WTC11 (cell line): ENCODE results near the gene CDCA5. TPM values are rescaled to one million over a fixed set of nuclear protein-coding genes. Genes with fewer than 3 reads are reported as not detected.

Experiments used
- ATAC-seq: fragments of 200-7000 bp; cut with Tn5 transposase; 2 replicates; pipeline ENCODE4 v1.10.0; 2021; ENCODE audit warnings: mild to moderate bottlenecking, moderate library complexity
- CTCF ChIA-PET: fragments of 300-600 bp; sonication (Branson Sonifier 250); formaldehyde crosslinking; loops from one replicate; lab custom pipeline; 2021; ENCODE audit warnings: antibody characterized with exemption; lab: Charles Lee
- POLR2A ChIA-PET: fragments of 350-600 bp; sonication (Branson Sonifier 250); formaldehyde crosslinking; loops from one replicate; lab custom pipeline; 2021; ENCODE audit warnings: antibody characterized with exemption; lab: Charles Lee
- DNase-seq: peaks from one replicate; pipeline ENCODE4 v3.0.0; 2021; ENCODE audit warnings: low spot score
- H3K27ac Mint-ChIP-seq: 2 replicates; pipeline ENCODE4 v1.8.0; 2021; ENCODE audit warnings: mixed read lengths
- H3K27me3 Mint-ChIP-seq: 2 replicates; pipeline ENCODE4 v1.8.0; 2021; ENCODE audit warnings: low read depth, mild to moderate bottlenecking, moderate library complexity, mixed read lengths
- H3K36me3 Mint-ChIP-seq: 2 replicates; pipeline ENCODE4 v1.8.0; 2021; ENCODE audit warnings: mixed read lengths
- H3K4me1 Mint-ChIP-seq: 2 replicates; pipeline ENCODE4 v1.8.0; 2022; ENCODE audit warnings: mixed read lengths
- H3K4me3 Mint-ChIP-seq: 2 replicates; pipeline ENCODE4 v1.8.0; 2021; ENCODE audit warnings: mild to moderate bottlenecking, moderate library complexity, mixed read lengths
- H3K9me3 Mint-ChIP-seq: 2 replicates; pipeline ENCODE4 v1.8.0; 2021; ENCODE audit warnings: mixed read lengths
- GTF2I ChIP-seq: fragments of 250-450 bp; sonication (Bioruptor Pico); conservative IDR thresholded peaks from 2 replicates; pipeline ENCODE4 v1.4.0; 2021; ENCODE audit warnings: mild to moderate bottlenecking
- KAT7 ChIP-seq: sonication (generic); formaldehyde crosslinking; IDR thresholded peaks from 2 replicates; pipeline ENCODE4 v1.8.1; 2023; ENCODE audit warnings: missing genetic modification reagents, mild to moderate bottlenecking, borderline replicate concordance
- NFYB ChIP-seq: sonication (generic); formaldehyde crosslinking; conservative IDR thresholded peaks from 2 replicates; pipeline ENCODE4 v1.8.0; 2022; ENCODE audit warnings: low read depth, missing genetic modification reagents
- OVOL2 ChIP-seq: fragments of 250-450 bp; sonication (Bioruptor Pico); IDR thresholded peaks from 2 replicates; pipeline ENCODE4 v1.9.0; 2021; ENCODE audit warnings: mild to moderate bottlenecking, borderline replicate concordance
- PRDM15 ChIP-seq: sonication (generic); formaldehyde crosslinking; IDR thresholded peaks from 2 replicates; pipeline ENCODE4 v1.8.0; 2022; ENCODE audit warnings: missing genetic modification reagents
- SP1 ChIP-seq: sonication (generic); formaldehyde crosslinking; conservative IDR thresholded peaks from 2 replicates; pipeline ENCODE4 v1.8.1; 2022; ENCODE audit warnings: missing genetic modification reagents
- USF1 ChIP-seq: sonication (generic); formaldehyde crosslinking; IDR thresholded peaks from 2 replicates; pipeline ENCODE4 v1.8.0; 2022; ENCODE audit warnings: mild to moderate bottlenecking, missing genetic modification reagents
- ZNF121 ChIP-seq: sonication (generic); formaldehyde crosslinking; IDR thresholded peaks from 2 replicates; pipeline ENCODE4 v1.8.0; 2023; ENCODE audit warnings: missing genetic modification reagents
- ZNF423 ChIP-seq: fragments of 250-450 bp; sonication (Bioruptor Pico); IDR thresholded peaks from 2 replicates; pipeline ENCODE4 v2.1.2; 2022; ENCODE audit warnings: mild to moderate bottlenecking, moderate library complexity
- total RNA-seq: library from RNA; stranded (reverse); gene quantifications from 3 replicates; pipeline ENCODE4 v1.2.3, GENCODE V29; 2021
- TF ChIP-seq, protein P1 (sequence below): sonication (generic); formaldehyde crosslinking; IDR thresholded peaks from 2 replicates; pipeline ENCODE4 v1.8.0; 2022; ENCODE audit warnings: mild to moderate bottlenecking, missing genetic modification reagents
- TF ChIP-seq, protein P2 (sequence below): sonication (generic); formaldehyde crosslinking; IDR thresholded peaks from 2 replicates; pipeline ENCODE4 v1.8.1; 2022; ENCODE audit warnings: low read depth, mild to moderate bottlenecking, moderate library complexity, missing genetic modification reagents, borderline replicate concordance
- TF ChIP-seq, protein P3 (sequence below): sonication (generic); formaldehyde crosslinking; IDR thresholded peaks from 2 replicates; pipeline ENCODE4 v1.8.1; 2023; ENCODE audit warnings: mild to moderate bottlenecking, missing genetic modification reagents, borderline replicate concordance

Gene CDCA5
- total RNA-seq, 1 experiment from 2014 or later: 95.9 TPM

GRCh38 chr11:65066805-65067291 lies 17.0 kb downstream of the CDCA5 start:
- DNase-seq (peak; percentile 73), ATAC-seq (peak; percentile 87)
- peak; percentile 97 for TF ChIP-seq ZNF121 (CRISPR knock-in tag)
- TF ChIP-seq, protein P1, sequence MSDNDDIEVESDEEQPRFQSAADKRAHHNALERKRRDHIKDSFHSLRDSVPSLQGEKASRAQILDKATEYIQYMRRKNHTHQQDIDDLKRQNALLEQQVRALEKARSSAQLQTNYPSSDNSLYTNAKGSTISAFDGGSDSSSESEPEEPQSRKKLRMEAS (CRISPR knock-in tag): no peak
- TF ChIP-seq, protein P2, sequence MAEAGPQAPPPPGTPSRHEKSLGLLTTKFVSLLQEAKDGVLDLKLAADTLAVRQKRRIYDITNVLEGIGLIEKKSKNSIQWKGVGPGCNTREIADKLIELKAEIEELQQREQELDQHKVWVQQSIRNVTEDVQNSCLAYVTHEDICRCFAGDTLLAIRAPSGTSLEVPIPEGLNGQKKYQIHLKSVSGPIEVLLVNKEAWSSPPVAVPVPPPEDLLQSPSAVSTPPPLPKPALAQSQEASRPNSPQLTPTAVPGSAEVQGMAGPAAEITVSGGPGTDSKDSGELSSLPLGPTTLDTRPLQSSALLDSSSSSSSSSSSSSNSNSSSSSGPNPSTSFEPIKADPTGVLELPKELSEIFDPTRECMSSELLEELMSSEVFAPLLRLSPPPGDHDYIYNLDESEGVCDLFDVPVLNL (CRISPR knock-in tag): no peak
- TF ChIP-seq ZNF423 (CRISPR knock-in tag): peak; percentile 40; the same call in 1 of the 2 replicates
- TF ChIP-seq SP1 (CRISPR knock-in tag): 0 out of 2 replicates have a peak, but pooled peaks have one; percentile 0
- Mint-ChIP-seq H3K36me3 (no peaks in the 10 kb centered on the region), H3K4me1 (peaks cover 23% of the 10 kb centered on the region), H3K9me3 (no peaks in the 10 kb centered on the region), H3K4me3 (peak overlapping the region; percentile 49), H3K27me3 (no peaks in the 10 kb centered on the region; the same call in 1 of the 2 replicates), H3K27ac (peak overlapping the region; percentile 91)
- ChIA-PET CTCF (interaction anchor here (0.5 to 2.2 kb wide), 10 partner anchors 9 to 220 kb away, joined by 3 to 10 read pairs (median 4); partner anchors contain the start of genes ARL2, FAU, MRPL49 and TM7SF2), POLR2A (interaction anchor here (1.1 to 1.4 kb wide), 3 partner anchors 9 to 115 kb away, joined by 3 to 4 read pairs (median 3); partner anchors contain the start of genes CAPN1 and SAC3D1)

DNA sequence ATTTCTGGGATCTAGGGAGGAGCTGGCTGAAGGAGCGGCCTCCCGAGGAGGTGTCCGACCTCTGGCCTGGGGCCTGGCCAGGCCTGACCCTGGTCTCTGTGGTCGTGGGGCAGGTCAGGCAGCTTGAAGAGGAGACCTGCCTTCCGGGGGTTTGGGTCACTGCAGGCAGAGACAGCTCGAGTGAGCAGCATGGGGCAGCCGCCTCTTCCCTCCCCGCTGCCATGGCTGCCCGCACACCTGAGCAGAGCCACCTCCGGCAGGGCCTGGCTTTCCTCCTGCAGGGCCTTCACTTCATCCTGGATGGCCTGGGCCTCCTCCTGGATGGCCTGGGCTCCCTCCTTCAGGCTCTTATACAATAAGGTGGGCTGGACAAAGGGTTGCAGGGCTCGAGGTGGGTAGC lies 17.5 kb downstream of the CDCA5 start:
- ChIA-PET CTCF (interaction anchor here (0.5 to 2.2 kb wide), 12 partner anchors 9 to 219 kb away, joined by 3 to 10 read pairs (median 4); partner anchors contain the start of genes ARL2, FAU, MRPL49 and SAC3D1), POLR2A (interaction anchor here (0.8 to 1.4 kb wide), 4 partner anchors 9 to 116 kb away, joined by 3 to 4 read pairs (median 3); partner anchors contain the start of genes CAPN1, SAC3D1 and VPS51)
- H3K27me3 Mint-ChIP-seq: no peaks in the 10 kb centered on the region; the same call in 1 of the 2 replicates
- DNase-seq (no peak), ATAC-seq (peak; percentile 4; the same call in 1 of the 2 replicates)
- H3K36me3 Mint-ChIP-seq: no peaks in the 10 kb centered on the region
- TF ChIP-seq, protein P2 (CRISPR knock-in tag): no peak
- 0 out of 2 replicates have a peak, but pooled peaks have one; percentile 20 for TF ChIP-seq SP1 (CRISPR knock-in tag)
- H3K4me1 Mint-ChIP-seq: peaks cover 23% of the 10 kb centered on the region
- peak overlapping the region; percentile 49 for H3K4me3 Mint-ChIP-seq
- no peak overlapping the region; the same call in 1 of the 2 replicates for H3K27ac Mint-ChIP-seq
- H3K9me3 Mint-ChIP-seq: no peaks in the 10 kb centered on the region

DNA sequence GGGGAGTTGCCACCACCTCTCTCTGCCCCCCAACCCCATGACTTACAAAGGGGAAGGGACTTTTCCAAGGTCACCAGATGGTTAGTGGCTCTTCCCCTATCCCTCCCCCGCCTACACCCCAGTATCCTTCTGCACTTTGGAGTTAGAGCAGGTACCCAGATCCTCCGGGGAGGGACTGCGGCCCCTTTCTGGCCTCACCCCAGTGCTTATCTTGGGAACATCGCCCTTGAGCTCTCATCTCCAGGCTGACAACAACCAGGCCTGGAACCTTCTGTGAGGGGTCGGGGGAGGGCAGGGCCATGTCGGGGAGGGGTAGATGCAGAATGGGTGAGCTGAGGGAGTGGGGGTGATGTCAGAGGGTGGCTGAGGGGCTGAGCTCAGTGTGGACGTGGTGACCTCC lies 18.0 kb downstream of the CDCA5 start:
- Mint-ChIP-seq H3K27me3 (no peaks in the 10 kb centered on the region; the same call in 1 of the 2 replicates), H3K27ac (no peak overlapping the region), H3K4me1 (peaks cover 25% of the 10 kb centered on the region), H3K9me3 (no peaks in the 10 kb centered on the region), H3K36me3 (no peaks in the 10 kb centered on the region), H3K4me3 (no peak overlapping the region)
- DNase-seq (no peak), ATAC-seq (no peak)
- TF ChIP-seq, protein P3, sequence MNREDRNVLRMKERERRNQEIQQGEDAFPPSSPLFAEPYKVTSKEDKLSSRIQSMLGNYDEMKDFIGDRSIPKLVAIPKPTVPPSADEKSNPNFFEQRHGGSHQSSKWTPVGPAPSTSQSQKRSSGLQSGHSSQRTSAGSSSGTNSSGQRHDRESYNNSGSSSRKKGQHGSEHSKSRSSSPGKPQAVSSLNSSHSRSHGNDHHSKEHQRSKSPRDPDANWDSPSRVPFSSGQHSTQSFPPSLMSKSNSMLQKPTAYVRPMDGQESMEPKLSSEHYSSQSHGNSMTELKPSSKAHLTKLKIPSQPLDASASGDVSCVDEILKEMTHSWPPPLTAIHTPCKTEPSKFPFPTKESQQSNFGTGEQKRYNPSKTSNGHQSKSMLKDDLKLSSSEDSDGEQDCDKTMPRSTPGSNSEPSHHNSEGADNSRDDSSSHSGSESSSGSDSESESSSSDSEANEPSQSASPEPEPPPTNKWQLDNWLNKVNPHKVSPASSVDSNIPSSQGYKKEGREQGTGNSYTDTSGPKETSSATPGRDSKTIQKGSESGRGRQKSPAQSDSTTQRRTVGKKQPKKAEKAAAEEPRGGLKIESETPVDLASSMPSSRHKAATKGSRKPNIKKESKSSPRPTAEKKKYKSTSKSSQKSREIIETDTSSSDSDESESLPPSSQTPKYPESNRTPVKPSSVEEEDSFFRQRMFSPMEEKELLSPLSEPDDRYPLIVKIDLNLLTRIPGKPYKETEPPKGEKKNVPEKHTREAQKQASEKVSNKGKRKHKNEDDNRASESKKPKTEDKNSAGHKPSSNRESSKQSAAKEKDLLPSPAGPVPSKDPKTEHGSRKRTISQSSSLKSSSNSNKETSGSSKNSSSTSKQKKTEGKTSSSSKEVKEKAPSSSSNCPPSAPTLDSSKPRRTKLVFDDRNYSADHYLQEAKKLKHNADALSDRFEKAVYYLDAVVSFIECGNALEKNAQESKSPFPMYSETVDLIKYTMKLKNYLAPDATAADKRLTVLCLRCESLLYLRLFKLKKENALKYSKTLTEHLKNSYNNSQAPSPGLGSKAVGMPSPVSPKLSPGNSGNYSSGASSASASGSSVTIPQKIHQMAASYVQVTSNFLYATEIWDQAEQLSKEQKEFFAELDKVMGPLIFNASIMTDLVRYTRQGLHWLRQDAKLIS: no peak
- TF ChIP-seq OVOL2 (CRISPR knock-in tag): no peak
- CTCF ChIA-PET: interaction anchor here (0.6 to 2.2 kb wide), 11 partner anchors 10 to 219 kb away, joined by 3 to 10 read pairs (median 4); partner anchors contain the start of genes ARL2, FAU, MRPL49 and SAC3D1
- POLR2A ChIA-PET: interaction anchor here (0.8 to 1.4 kb wide), 4 partner anchors 10 to 116 kb away, joined by 3 to 4 read pairs (median 3); partner anchors contain the start of genes CAPN1, SAC3D1 and VPS51

GRCh38 chr11:65064847-65065240 lies 19.0 kb downstream of the CDCA5 start:
- Mint-ChIP-seq H3K4me3 (no peak overlapping the region), H3K36me3 (no peaks in the 10 kb centered on the region), H3K27ac (no peak overlapping the region), H3K27me3 (no peaks in the 10 kb centered on the region; the same call in 1 of the 2 replicates), H3K9me3 (no peaks in the 10 kb centered on the region), H3K4me1 (peaks cover 25% of the 10 kb centered on the region)
- ChIA-PET POLR2A (no interaction called here), CTCF (interaction anchor here (0.7 to 1.8 kb wide), 2 partner anchors 30 to 46 kb away, joined by 4 to 9 read pairs; no protein-coding TSS in a partner anchor)
- DNase-seq (no peak), ATAC-seq (no peak)
- TF ChIP-seq NFYB (no peak), PRDM15 (no peak), USF1 (no peak), KAT7 (CRISPR knock-in tag) (no peak), OVOL2 (CRISPR knock-in tag) (no peak), GTF2I (CRISPR knock-in tag) (no peak)
